ENCODE measurements around the gene CHRM3.

- no peak for TF ChIP-seq POLR2A (IDR thresholded peaks at IDR 0.05)
- TF ChIP-seq CTCF (IDR thresholded peaks at IDR 0.05): no peak
- TF ChIP-seq POLR2AphosphoS5 (IDR thresholded peaks at IDR 0.05): peak in 1 of 4 donors; percentile 21
- no peak for TF ChIP-seq EP300 (IDR thresholded peaks at IDR 0.05)
Observed at GRCh38 chr1:239388578-239388977, 2.2 kb downstream of the CHRM3 start.
